PFSK-1 (cell line): Measurements from ENCODE around the gene TSPAN14.

Experiments used
- FOXP2 ChIP-seq: optimal IDR thresholded peaks from 2 replicates; pipeline ENCODE3; 2011; ENCODE audit warnings: borderline replicate concordance, control low read depth, inconsistent platforms; ENCODE audit not compliant: insufficient read depth; ENCODE audit errors: extremely low read length, extremely low read depth
- POLR2AphosphoS5 ChIP-seq: IDR thresholded peaks from 2 replicates; pipeline ENCODE4 v1.6.1; 2012; ENCODE audit warnings: low read depth, mild to moderate bottlenecking, control low read depth, low read length, moderate library complexity
- SIN3A ChIP-seq: IDR thresholded peaks from 2 replicates; pipeline ENCODE4 v1.6.1; 2012; ENCODE audit warnings: mild to moderate bottlenecking, low read length, moderate library complexity, borderline replicate concordance; ENCODE audit not compliant: insufficient read depth
- TAF1 ChIP-seq: IDR thresholded peaks from 2 replicates; pipeline ENCODE4 v1.6.1; 2012; ENCODE audit warnings: low read length, control low read depth, borderline replicate concordance; ENCODE audit not compliant: insufficient read depth
- TF ChIP-seq, protein P1 (sequence below), 2 experiments: IDR thresholded peaks; 2 replicates each; pipeline versions ENCODE4 v1.6.1 to v1.8.0; 2011 to 2012; ENCODE audit warnings: low read depth in 2 of 2, low read length in 2 of 2, control low read depth in 1 of 2, inconsistent platforms in 1 of 2, mild to moderate bottlenecking in 1 of 2, moderate library complexity in 1 of 2; ENCODE audit not compliant: insufficient read depth in 1 of 2

The TSPAN14 gene

DNA sequence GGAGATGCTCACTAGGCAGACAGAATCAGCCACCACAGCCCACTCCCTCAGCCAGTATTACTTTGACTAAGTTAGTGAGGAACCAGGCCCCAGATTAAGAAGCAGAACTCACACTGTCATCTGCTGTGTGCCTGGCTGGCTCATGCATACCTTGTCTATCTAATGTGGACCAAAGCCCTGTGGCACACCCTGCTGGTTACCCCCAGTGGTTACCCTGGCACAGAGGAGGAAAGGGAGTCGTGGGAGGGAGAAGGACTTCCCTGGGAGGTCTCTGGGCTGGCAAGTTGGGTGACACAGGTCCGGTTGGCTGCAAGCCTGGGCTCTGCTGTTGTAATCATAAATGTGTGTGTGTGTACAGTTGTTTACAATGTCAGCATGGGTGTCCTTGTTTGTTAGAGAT, 76.1 kb downstream of the TSPAN14 start:
- TF ChIP-seq POLR2AphosphoS5 (no peak), SIN3A (no peak), FOXP2 (no peak), TAF1 (no peak)
- TF ChIP-seq, protein P1, sequence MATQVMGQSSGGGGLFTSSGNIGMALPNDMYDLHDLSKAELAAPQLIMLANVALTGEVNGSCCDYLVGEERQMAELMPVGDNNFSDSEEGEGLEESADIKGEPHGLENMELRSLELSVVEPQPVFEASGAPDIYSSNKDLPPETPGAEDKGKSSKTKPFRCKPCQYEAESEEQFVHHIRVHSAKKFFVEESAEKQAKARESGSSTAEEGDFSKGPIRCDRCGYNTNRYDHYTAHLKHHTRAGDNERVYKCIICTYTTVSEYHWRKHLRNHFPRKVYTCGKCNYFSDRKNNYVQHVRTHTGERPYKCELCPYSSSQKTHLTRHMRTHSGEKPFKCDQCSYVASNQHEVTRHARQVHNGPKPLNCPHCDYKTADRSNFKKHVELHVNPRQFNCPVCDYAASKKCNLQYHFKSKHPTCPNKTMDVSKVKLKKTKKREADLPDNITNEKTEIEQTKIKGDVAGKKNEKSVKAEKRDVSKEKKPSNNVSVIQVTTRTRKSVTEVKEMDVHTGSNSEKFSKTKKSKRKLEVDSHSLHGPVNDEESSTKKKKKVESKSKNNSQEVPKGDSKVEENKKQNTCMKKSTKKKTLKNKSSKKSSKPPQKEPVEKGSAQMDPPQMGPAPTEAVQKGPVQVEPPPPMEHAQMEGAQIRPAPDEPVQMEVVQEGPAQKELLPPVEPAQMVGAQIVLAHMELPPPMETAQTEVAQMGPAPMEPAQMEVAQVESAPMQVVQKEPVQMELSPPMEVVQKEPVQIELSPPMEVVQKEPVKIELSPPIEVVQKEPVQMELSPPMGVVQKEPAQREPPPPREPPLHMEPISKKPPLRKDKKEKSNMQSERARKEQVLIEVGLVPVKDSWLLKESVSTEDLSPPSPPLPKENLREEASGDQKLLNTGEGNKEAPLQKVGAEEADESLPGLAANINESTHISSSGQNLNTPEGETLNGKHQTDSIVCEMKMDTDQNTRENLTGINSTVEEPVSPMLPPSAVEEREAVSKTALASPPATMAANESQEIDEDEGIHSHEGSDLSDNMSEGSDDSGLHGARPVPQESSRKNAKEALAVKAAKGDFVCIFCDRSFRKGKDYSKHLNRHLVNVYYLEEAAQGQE (IDR thresholded peaks at IDR 0.05; ENCODE audit: insufficient read depth in 1 of 2, low read depth in 2 of 2, low read length in 2 of 2): no peak

DNA sequence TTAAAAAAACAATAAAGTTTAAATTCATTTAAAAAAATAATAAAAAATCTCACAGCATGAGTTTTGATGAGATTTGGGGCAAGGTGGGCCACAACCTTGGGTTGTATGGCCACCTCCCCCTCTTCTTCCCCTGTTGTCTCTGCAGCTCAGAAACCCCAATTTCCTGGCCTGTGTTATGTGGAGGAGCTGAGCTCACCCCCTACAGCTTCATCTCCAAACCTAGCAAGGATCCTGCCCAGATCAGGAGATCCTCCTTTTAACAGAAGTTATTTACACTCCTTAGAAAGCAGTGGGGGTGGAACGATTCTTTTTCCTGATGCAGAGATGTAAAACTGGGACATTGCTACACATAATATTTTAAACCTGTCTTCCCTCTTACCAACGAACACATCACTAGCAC, 76.7 kb downstream of the TSPAN14 start:
- TF ChIP-seq TAF1 (no peak), SIN3A (no peak), POLR2AphosphoS5 (no peak)
- TF ChIP-seq, protein P1 (IDR thresholded peaks at IDR 0.05; ENCODE audit: insufficient read depth in 1 of 2, low read depth in 2 of 2, low read length in 2 of 2): no peak

DNA sequence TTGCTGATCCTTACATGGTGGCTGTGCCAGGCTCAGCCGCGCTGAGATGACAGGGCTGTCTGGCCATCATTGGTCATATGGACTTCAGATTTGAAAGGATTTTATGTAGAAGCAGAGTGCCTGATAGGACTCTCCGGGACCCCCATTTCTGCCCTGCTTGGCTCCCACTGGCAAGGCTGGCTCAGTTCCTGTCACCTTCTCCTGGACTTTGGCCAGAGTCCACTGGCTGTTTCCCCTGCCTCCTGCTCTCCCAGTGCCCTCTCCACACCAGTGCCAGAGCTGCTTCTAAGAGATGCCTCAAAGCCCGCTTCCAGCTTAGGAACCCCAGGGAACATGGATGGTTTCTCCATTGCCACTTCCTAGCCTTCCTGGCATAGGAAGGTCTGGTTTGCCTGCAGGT, 78.5 kb downstream of the TSPAN14 start:
- TF ChIP-seq, protein P1 (IDR thresholded peaks at IDR 0.05; ENCODE audit: insufficient read depth in 1 of 2, low read depth in 2 of 2, low read length in 2 of 2): no peak
- TF ChIP-seq POLR2AphosphoS5 (no peak), TAF1 (no peak), FOXP2 (no peak), SIN3A (no peak)

DNA sequence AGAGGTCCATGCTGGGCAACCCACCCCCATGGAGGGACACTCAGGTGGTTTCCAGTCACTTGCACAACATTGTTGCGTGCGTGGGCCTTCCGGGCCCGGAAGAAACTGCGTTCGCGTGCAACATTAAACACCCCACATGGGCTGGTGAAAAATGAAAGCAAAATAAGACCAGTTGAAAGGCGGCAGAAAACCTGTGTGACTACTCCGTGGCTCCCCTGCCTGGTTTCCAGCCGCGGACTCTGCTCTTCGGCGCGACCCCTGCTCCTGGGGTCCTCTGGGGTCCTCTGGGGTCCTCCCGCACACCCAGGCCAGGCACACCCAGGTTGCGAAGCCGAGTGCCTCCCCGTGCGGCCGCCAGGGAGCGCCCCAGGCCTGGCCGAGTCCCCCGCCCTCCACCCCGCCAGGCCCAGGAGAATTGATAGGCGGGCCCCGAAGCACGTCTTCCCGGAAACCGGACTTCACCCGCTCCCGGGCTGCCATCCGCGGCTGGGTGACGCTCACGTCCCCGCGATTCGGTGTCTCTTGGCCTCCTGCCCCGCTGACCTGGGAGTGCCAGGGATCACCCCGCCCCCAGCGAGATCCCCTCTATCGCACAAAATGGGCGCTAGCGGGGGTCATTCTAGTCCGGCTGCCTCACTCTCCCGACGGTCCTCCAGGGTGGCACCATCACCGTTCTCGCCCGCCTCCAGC, 81.7 kb downstream of the TSPAN14 start:
- TF ChIP-seq TAF1 (no peak), POLR2AphosphoS5 (no peak), FOXP2 (no peak)

DNA sequence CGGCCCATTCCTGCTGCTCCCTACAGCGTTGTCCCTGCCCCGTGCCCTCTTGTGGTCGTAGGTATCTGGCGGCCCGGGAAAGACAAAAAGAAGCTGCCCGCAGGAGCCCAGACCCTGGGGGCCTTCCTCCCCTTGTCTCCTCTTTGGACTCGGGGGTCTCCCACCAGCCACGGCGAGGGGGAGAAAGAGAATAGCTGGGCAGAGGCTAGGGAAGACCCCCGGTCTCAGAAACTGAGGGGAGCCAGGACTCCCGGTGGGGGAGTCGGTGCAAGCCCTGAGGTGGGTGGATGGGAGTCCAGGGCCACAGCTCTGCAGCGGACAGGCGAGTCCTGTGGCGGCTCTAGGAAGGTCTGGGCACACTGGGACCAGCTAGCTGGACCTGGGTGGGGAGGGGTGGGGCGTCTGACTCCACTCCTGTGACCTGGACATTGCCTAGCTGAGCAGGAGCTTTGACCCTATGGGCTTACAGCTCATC, 82.3 kb downstream of the TSPAN14 start:
- TF ChIP-seq POLR2AphosphoS5 (no peak), FOXP2 (no peak), SIN3A (no peak)
- TF ChIP-seq, protein P1 (IDR thresholded peaks at IDR 0.05; ENCODE audit: insufficient read depth in 1 of 2, low read depth in 2 of 2, low read length in 2 of 2): no peak
